K562 (cell line): ENCODE results near the gene PHKG1.

Source experiments
- CREB1 ChIP-seq, 2 experiments: sonication (generic) in 1 of 2; formaldehyde crosslinking in 1 of 2; IDR thresholded peaks; 2 replicates each; pipeline versions ENCODE4 v1.6.1 to v1.8.0; 2012 to 2022; ENCODE audit warnings: inconsistent platforms in 1 of 2, mild to moderate bottlenecking in 1 of 2, missing genetic modification reagents in 1 of 2, moderate library complexity in 1 of 2
- CTCF ChIP-seq, 3 experiments: IDR thresholded peaks in 2 of 3; conservative IDR thresholded peaks in 1 of 3; 2 replicates each; pipeline ENCODE4 v1.5.1; 2011 to 2012; ENCODE audit warnings: low read length in 3 of 3, mild to moderate bottlenecking in 3 of 3, control low read depth in 2 of 3, improper control_type of control experiment in 1 of 3, inconsistent platforms in 1 of 3, low read depth in 1 of 3, mixed read lengths in 1 of 3, moderate library complexity in 1 of 3; ENCODE audit not compliant: insufficient read depth in 2 of 3
- KAT8 ChIP-seq: fragments of 450-650 bp; IDR thresholded peaks from 2 replicates; pipeline ENCODE4 v1.6.1; 2016; ENCODE audit warnings: low read depth, mild to moderate bottlenecking
- MED1 ChIP-seq: sonication (generic); formaldehyde crosslinking; IDR thresholded peaks from 2 replicates; pipeline ENCODE4 v1.8.1; 2023; ENCODE audit warnings: missing genetic modification reagents, borderline replicate concordance
- NR2C2 ChIP-seq, 2 experiments: fragments of 200-800 bp in 1 of 2; sonication (Bioruptor generic) in 1 of 2; sonication (generic) in 1 of 2; formaldehyde crosslinking in 1 of 2; IDR thresholded peaks; 2 replicates each; pipeline versions ENCODE4 v1.6.1 to v1.8.0; 2016 to 2022; ENCODE audit warnings: mild to moderate bottlenecking in 1 of 2, missing compliant biosample characterization in 1 of 2, missing genetic modification characterization in 1 of 2, missing genetic modification reagents in 1 of 2
- SMARCB1 ChIP-seq: IDR thresholded peaks from 2 replicates; pipeline ENCODE4 v1.6.1; 2011; ENCODE audit warnings: improper control_type of control experiment, low read depth; ENCODE audit not compliant: insufficient read length
- TOE1 ChIP-seq, 2 experiments: fragments of 450-650 bp in 1 of 2; sonication (generic) in 1 of 2; formaldehyde crosslinking in 1 of 2; IDR thresholded peaks; 2 replicates each; pipeline versions ENCODE4 v1.7.1 to v1.8.0; 2016 to 2022; ENCODE audit warnings: borderline replicate concordance in 2 of 2, mild to moderate bottlenecking in 2 of 2, antibody characterized with exemption in 1 of 2, inconsistent platforms in 1 of 2, low read depth in 1 of 2, missing genetic modification reagents in 1 of 2, moderate library complexity in 1 of 2

- TF ChIP-seq CREB1 (IDR thresholded peaks at IDR 0.05): no peak
- no peak for TF ChIP-seq CREB1 (CRISPR knock-in tag; IDR thresholded peaks at IDR 0.05)
- no peak for TF ChIP-seq TOE1 (IDR thresholded peaks at IDR 0.05; ENCODE audit: borderline replicate concordance)
- no peak for TF ChIP-seq TOE1 (CRISPR knock-in tag; IDR thresholded peaks at IDR 0.05; ENCODE audit: borderline replicate concordance, low read depth)
- TF ChIP-seq SMARCB1: no peak
- TF ChIP-seq CTCF (IDR thresholded peaks at IDR 0.05 in 2 of 3, conservative IDR thresholded peaks at IDR 0.05 in 1 of 3; ENCODE audit: insufficient read depth in 2 of 3, low read depth in 1 of 3, low read length in 3 of 3): no peak
- no peak for TF ChIP-seq MED1 (CRISPR knock-in tag)
- TF ChIP-seq KAT8: no peak
- TF ChIP-seq NR2C2 (CRISPR knock-in tag; IDR thresholded peaks at IDR 0.05): no peak
- no peak for TF ChIP-seq NR2C2 (tag; IDR thresholded peaks at IDR 0.05)
Measured at GRCh38 chr7:56030340-56030739, 62.4 kb downstream of the PHKG1 start.
